SKM-1 (cell line): ENCODE results near the gene TDRD12.
"Not testable (repeated sequence)": the region's sequence is repeated elsewhere in the genome, so short reads cannot be mapped to it uniquely, and the experiment has no call there.

Experiments used
- DNase-seq: peaks from one replicate; lab custom pipeline; 2025; ENCODE audit not compliant: unreplicated experiment; lab: John Stamatoyannopoulos, UW

The TDRD12 gene

GRCh38 chr19:32693151-32694108 lies 26.1 kb upstream of the TDRD12 start:
- DNase-seq, result not testable (repeated sequence)

GRCh38 chr19:32694316-32694715 lies 25.3 kb upstream of the TDRD12 start:
- DNase-seq, result not testable (repeated sequence)

DNA sequence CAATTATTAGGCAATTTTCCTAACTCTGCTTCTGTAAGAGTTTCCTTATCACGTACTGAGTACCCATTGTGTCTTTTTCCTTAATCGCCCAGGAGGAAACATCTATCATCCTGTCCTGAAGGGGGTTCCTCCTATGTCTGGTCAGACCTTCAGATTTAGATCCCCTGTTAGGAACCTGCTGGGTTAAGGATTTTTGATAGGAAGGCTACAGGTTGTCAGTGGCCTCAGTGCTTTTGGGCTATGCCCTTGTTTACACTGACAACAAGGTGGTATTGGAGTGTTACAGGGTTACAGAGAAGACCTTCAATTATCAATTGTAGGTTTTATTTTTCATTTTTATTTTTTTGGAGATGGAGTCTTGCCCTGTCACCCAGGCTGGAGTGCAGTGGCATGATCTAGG lies 24.7 kb upstream of the TDRD12 start:
- DNase-seq, result not testable (repeated sequence)

DNA sequence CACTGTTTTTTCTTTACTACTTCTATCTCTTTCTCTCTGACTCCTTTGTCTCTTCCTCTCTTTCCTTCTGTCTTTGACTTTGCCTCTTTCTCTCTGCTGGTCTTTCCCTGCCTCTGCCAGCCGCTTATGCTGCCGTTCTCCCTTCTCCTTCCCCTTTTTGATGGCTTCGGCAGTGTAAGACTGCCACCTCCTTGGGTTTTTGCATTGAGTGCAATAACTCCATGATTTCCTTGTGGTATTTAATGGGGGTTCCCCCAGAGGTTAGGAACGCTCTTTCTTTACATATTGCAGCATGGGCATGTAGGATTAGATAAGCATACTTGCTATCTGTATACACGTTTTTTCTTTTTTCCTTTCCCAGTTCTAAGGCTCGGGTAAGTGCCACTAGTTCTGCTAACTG lies 24.1 kb upstream of the TDRD12 start:
- not testable (repeated sequence) for DNase-seq

GRCh38 chr19:32696771-32697170 lies 22.8 kb upstream of the TDRD12 start:
- not testable (repeated sequence) for DNase-seq

- not testable (repeated sequence) for DNase-seq
These were observed 19.4 kb upstream of the TDRD12 start for GRCh38 chr19:32700129-32700528.

DNA sequence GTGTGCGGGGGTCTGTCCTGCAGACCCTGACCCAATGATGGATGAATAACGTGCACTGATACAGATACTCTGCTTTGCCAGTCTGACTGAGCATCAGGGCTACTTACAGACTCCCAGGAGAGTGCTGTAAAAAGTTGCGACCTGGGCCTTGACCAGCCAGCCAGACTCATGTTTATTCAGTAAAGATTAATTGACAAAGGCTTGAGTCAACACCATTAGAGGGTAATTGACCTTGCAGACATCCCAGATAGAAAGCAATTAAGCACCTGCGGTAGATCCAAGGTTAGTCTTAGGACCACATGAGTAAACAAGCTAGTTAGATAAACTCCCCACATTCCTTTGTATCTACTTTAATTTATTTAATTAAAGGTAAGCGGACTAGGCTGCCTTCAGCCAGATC lies 17.6 kb upstream of the TDRD12 start:
- no peak for DNase-seq

DNA sequence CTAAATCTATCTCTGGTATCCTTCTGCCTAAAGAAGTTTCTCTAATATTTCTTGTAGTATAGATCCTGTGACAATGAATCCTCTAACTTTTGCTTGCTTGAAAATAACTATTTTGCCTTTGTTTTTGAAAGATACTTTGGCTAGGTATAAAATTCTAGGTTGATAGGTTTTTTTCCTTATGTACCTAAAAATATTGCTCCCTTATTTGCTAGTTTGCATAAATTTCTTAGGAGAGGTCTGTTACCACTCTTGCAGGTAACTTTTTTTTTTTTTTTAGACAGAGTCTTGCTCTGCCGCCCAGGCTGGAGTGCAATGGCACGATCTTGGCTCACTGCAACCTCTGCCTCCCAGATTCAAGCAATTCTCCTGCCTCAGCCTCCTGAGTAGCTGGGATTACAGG lies 15.6 kb upstream of the TDRD12 start:
- DNase-seq, result not testable (repeated sequence)

- DNase-seq, result no peak
These were observed 11.1 kb upstream of the TDRD12 start for GRCh38 chr19:32708457-32708856.

DNA sequence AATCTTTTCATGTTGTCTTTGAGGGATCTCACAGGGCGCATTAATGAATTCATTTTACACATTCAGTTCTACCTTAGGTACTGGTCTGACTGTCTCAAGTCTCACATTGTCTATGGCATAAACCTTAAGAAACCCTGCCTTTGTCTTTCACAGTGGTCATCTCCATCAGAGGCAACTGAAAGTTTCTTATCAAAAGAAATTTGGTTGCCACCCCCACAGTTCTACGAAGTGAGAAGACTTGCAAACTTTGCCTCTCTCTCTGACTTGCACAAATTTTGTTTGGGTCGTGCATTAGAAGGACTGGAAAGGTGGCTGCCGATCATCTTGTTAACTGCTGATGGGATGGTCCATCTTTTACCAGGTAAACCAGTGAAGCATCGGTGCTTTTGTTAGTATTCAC lies 10.5 kb upstream of the TDRD12 start:
- no peak for DNase-seq

DNA sequence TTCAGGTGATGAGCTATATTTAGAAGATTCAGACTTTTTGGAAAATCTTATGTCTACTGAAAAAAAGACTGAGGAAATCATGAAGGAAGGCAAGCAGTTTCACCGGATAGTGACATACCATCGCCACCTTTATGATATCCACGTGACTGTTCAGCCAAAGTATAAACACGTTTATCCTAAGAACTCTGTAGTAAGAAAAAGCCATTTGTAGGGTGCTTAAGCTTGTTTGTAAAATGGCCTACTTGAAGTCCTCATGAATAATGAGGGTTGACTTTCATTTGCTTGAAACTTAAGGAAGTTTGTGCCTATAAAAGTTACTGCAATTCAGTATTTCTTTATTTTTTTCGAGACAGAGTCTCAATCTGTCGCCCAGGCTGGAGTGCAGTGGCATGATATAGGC lies 7.8 kb upstream of the TDRD12 start:
- no peak for DNase-seq

DNA sequence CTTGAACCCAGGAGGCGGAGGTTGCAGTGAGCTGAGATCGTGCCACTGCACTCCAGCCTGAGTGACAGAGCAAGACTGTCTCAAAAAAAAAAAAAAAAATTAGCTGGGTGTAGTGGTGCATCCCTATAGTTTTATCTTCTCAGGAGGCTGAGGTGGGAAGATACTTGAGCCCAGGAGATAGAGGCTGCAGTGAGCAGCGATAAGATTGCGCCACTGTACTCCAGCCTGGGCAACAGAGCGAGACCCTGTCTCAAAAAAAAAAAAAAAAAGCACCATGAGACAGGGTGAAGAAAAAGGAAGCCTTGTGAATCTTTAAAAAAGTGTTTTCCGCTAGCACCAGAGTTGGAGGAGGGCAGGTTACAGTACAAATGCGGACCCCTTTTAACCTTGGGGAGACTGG lies 3.4 kb upstream of the TDRD12 start:
- not testable (repeated sequence) for DNase-seq

DNA sequence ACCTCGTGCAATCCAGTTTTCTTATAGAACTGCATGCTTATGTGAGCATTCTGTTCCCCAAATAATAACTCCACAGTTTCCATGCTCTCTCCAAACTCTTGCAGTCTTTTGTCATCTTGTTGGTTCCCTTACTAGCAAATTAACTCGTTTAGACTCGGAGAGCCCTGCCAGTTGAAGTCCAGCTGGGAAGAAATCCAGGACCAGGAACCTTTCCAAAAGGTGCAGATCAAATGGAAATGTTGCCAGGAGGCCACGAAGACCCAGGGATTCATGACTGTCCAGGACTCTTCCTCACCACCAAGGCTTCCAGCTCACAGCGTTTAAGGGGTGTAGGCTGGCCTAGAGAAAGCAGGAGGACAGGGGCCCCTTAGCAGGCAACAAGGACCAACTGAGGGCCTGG lies 2.1 kb upstream of the TDRD12 start:
- DNase-seq, result no peak

DNA sequence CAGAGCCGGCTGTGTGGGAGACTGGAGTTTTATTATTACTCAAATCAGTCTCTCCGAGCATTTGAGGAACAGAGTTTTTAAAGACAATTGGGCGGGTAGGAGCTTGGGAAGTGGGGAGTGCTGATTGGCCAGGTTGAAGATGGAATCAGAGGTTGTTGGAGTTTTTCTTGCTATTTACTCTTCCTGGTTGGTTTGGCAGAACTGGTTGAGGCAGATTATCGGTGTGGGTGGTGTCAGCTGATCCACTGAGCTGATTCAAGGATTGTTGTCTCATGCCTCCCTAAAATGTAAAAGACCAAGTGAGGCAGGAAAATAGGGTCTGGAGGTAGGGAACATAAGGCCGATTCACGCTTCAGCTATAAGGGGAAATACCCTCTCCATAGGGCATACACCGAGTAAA lies 1.3 kb upstream of the TDRD12 start:
- DNase-seq, result no peak

GRCh38 chr19:32720216-32720935 lies 809 bp downstream of the TDRD12 start:
- no peak for DNase-seq

- DNase-seq, result no peak
These were observed 1.3 kb downstream of the TDRD12 start for GRCh38 chr19:32720936-32721250.

GRCh38 chr19:32735936-32736335 lies 16.4 kb downstream of the TDRD12 start:
- DNase-seq, result no peak

DNA sequence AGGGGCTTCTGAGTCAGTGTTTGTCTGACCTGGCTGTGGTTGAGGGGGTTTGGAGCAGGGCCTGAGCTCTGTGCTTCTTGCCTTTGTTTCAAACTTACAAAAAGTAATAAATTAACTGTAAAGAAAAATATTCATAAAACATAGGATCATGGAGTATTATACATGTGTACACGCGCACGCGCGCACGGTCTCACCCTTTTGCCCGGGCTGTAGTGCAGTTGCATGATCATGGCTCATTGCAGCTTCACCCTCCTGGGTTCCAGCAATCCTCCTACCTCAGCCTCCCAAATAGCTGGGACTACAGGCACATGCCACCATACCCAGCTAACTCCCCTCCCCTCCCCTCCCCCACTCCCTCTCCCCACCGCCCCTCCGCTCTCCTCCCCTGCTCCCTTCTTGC lies 23.5 kb downstream of the TDRD12 start:
- no peak for DNase-seq

- no peak for DNase-seq
These were observed 23.9 kb downstream of the TDRD12 start for GRCh38 chr19:32743447-32743846.

DNA sequence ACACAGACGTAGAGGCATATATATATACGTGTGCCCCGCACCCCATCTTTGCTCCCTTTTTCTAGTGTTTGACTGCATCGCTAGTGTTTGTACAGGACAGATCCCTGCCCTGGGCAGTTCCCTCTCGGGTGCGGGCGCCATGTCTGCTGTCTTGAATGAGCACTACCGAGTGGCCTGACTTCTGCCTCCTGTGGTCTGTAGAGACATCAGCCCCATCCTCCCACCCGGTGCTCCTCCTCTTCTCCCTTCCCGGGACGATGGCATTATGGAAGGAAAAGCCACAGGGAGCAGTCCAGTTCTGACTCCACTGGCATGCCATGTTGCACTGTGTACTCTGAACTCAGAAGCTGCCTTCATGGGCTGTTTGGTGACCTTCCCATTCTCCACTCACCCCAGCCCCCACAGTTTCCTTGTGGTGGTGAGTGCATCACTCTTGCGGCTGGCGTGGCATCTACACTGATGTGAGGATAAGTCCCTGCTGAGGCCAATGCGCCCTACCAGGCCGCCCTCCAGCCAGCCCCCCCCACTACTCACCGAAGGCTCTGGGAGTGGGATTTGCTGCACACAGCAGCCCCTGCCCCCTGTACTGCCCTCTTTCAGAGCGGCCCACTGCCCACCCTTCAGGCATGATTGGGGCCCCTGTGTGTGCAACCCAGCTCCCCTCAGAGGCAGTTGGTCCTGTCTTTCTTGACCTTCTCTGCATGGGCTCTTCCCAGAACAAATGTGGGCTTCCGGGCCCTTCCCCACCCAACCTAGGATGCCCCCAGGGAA lies 25.2 kb downstream of the TDRD12 start:
- no peak for DNase-seq

GRCh38 chr19:32745594-32746251 lies 26.2 kb downstream of the TDRD12 start:
- DNase-seq, result not testable (repeated sequence)
